ENCODE data around the gene CYSTM1.

DNA sequence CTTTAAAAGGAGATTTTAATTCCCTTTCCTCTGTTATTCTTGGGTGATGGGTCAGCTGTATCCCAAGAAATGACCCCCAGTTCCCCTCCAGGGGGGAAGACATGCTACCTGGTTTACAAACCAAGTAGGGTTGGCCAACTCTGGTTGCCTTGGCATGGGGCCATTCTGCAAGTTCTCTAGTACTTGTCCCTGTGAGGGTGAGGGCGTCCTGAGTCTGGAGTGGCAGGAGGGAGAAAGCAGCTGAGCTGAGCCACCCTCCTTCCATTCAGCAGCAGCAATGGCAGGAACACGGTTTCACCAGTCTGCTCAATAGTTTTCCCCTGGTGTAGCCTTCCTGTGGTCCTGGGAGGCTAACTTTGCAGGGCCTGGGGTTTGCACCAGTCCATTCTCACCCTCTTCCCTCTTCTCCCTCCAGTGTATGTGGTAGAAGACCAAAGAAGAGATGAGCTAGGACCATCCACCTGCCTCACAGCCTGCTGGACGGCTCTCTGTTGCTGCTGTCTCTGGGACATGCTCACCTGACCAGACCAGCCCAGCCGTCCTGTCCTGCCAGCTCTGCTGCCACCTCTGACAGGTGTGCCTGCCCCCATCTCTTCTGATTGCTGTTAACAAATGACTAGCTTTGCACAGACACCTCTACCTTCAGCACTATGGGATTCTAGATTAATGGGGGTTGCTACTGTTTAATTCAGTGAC lies 68.0 kb downstream of the CYSTM1 start:
- TF ChIP-seq POLR2A (IDR thresholded peaks at IDR 0.05; ENCODE audit: low read length) (no peak), RAD21 (conservative IDR thresholded peaks at IDR 0.05 in 1 of 2, IDR thresholded peaks at IDR 0.05 in 1 of 2) (no peak), ESRRA (IDR thresholded peaks at IDR 0.05; ENCODE audit: borderline replicate concordance, low read length) (no peak), MYC (IDR thresholded peaks at IDR 0.05; ENCODE audit: borderline replicate concordance, low read length) (no peak), RNF2 (IDR thresholded peaks at IDR 0.05; ENCODE audit: borderline replicate concordance, low read depth) (no peak), HDAC2 (IDR thresholded peaks at IDR 0.05) (no peak), BHLHE40 (IDR thresholded peaks at IDR 0.05; ENCODE audit: low read depth, low read length) (no peak)

Data from A549 (cell line).